Stimulated activated CD4-positive, alpha-beta T cell treated with anti-CD3 and anti-CD28 coated beads, Interleukin-1b, Interleukin-23, amount 100 ng/mL, for 24 hours (primary cell): Measurements from ENCODE around the gene MARCHF11.
A peak's percentile ranks its signal among the peaks of the same experiment; 100 is the strongest.

ENCODE experiments used
- DNase-seq, 4 experiments: peaks; one replicate each; pipeline ENCODE4 v3.0.0-alpha.2; 2020; ENCODE audit warnings: low read depth in 4 of 4, low spot score in 1 of 4

Gene MARCHF11, protein sequence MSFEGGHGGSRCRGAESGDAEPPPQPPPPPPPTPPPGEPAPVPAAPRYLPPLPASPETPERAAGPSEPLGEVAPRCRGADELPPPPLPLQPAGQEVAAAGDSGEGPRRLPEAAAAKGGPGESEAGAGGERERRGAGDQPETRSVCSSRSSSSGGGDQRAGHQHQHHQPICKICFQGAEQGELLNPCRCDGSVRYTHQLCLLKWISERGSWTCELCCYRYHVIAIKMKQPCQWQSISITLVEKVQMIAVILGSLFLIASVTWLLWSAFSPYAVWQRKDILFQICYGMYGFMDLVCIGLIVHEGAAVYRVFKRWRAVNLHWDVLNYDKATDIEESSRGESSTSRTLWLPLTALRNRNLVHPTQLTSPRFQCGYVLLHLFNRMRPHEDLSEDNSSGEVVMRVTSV

DNA sequence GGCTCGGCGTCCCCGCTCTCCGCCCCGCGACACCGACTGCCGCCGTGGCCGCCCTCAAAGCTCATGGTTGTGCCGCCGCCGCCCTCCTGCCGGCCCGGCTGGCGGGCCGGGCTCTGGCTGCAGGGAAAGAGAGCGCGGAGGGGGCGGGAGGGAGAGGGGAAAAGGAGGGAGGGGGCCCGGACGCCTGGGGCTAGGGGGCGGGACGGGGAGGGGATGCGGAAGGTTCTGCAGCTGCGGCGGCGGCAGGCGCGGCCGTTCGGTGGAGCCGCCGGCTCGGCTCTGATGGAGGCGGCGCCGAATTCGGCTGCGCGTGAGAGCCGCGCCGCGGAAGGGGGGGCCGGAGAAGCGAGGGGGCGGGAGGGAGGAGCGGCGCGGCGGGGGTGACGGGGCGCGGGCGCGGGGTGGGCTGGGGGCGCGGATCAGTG, at the start of gene MARCHF11:
MARCHF11 (minus strand) TSS at position 281 of the 425 bp plus-strand sequence; CDS start at position 65, 216 bp downstream.
- no peak for DNase-seq

DNA sequence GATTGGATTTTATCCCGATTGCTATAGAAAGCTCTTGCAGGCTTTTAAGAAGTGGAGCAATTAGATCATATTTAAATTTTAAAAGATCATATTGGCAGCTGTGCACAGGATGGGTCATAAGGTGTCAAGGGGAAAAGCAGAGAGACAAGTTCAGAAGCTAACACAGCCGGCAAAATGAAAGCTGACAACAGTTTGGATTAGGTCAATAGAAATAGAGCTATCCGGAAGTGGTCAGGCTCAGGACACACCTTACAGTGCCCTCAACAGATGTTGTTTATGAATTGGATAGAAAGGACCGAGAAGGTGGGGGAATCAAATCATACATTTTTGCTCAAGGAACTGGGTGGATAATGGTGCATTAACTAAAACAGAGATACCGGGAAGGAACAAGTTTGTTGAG, 46.3 kb upstream of the MARCHF11 start:
- no peak for DNase-seq

DNA sequence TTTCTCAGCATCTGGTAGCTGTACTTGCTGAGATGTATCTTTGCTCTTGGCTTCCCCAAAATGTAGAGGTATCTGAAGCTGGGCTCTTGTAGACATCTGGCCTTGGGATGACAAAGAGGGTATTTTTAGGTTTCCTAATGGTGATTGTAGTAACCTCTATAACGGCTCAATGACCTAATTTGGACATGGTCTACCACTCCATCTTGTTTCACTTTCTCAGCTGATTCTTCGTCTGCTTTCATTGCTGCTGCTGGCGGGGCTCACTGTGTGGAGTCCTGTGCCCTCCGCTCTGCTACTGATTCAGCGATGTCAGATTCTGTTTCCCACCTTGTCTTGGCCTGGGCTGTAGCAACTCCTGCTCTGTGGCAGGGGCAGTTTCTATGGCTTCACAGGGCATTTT, 12.7 kb upstream of the MARCHF11 start:
- DNase-seq, result no peak

DNA sequence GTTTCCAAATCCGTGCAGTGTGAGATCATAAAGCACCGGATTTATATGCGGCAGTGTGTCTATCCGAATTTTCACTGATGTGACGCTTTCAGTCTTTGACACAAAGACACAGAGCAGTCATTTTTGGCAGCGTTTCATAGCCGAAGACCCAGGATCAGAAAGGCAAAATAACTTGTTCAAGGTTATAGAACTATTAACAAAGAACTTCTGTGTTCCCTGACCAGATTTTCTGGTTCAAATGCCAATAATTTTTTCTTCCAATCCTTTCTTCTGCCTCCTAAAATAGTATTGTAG, 1.1 kb upstream of the MARCHF11 start:
- no peak for DNase-seq

DNA sequence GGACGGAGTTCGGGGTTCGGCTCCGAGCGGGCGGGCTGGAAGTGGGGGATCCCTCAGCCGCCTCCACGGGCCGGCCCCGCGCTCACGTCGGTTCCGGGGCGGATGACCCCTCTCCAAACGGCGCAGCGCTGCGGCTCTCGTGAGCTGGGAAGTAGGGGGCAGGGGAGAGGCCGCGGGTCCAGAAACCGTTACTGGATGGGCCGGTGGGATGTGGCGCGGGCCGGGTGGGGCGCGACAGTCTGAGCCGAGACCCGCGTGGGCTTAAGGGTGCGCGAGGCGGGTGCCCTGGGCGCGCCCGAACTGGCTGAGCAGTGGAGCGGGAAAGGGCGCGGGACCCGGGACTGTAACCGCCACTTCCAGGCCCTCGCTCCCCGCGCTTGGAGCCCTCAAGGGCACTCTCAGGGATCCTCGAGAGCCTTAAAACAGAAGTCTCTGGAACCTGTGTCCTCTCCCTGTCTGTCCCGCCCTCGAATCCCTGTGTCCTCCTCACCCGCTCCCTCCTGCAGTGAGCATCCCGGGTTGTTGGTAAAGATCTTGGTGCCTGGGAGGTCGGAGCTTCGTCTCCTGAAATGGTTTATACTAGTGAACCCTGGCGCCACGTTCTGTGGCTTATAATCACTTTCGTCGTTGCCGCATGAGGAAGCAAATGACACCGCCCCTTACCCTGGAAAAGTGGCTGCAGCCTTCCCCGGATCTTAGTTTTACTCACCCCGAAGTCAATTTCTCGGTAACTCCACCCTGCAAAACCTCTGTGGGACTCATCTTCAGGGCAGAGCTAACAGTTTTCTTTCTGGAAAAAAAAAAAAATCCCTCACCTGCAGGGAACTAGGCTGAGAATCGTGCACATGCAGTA, 571 bp upstream of the MARCHF11 start:
- no peak for DNase-seq

DNA sequence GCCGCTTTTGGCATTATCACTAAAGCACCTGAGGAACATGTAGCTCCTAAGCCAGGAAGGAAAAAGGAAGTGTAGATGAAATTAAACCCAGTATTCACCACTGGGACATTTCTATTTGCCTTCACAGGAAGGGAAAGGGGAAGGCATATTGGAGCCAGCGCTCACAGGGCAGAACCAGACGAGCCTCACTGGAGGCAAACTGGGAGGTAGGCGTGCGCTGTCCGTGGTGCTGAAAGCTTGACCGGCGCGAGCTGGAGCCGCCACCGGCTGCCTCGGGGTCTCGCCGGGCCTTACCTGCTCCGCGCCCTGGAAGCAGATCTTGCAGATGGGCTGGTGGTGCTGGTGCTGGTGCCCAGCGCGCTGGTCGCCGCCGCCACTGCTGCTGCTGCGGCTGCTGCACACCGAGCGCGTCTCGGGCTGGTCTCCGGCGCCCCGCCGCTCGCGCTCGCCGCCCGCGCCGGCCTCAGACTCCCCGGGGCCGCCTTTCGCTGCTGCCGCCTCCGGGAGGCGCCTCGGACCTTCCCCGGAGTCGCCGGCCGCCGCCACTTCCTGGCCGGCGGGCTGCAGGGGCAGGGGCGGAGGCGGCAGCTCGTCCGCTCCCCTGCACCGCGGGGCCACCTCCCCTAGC, 732 bp downstream of the MARCHF11 start:
- DNase-seq, result peak in 3 of 4 experiments; percentile 1 to 13 (median 10)

DNA sequence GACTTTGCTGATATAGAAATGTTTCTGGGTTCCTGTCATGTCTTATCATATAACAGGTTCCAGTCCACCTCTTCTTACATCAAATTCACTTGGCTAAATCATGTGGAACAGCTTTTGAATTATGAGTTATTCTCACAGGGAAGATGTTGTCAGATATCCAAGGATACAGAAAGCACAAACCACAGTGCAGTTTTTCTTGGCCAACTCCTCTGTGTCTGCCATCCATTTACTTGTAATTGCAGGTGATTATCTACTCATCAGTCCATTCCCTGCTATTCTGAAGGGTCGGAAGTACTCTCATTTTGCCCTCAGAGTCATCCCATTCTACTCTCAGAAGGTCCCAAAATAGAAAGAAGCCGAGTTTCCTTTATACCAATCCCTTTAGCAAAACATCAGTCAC, 10.0 kb downstream of the MARCHF11 start:
- no peak for DNase-seq

DNA sequence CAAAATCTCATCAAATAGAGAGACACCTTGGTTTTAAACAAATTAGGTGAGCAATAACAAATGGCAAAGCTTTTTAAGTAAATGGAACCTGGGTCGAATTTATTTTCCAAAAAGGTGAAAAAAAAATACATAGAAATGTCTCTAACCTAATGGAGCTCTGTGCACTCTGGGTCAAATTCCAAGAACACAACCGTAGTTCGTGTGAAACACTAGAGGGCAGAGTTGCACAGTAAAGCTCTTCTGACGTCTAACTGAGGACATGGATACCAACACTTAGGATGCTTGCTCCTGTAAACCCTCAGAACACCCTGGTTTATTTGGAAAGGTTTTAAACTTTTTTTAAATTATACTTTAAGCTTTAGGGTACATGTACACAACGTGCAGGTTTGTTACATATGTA, 18.9 kb downstream of the MARCHF11 start:
- DNase-seq, result no peak

DNA sequence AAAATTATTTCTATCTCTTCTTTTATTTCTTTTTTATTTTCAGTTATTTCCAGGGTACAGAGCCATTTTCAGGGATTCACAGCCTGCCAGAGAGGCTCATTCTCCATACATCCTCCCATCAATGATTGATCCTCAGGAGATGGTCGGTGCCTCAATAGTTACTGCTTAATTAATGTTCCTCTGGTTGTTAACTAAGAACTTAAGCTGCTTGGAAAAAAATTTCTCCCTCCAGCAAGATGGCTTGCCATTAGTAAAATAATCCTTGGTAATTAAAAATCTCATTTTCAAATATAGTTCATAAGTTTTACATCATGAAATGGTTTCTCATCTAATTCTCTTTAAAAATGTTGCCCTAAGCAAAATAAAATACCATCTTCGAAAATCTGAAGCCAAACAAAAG, 20.0 kb downstream of the MARCHF11 start:
- DNase-seq, result no peak

DNA sequence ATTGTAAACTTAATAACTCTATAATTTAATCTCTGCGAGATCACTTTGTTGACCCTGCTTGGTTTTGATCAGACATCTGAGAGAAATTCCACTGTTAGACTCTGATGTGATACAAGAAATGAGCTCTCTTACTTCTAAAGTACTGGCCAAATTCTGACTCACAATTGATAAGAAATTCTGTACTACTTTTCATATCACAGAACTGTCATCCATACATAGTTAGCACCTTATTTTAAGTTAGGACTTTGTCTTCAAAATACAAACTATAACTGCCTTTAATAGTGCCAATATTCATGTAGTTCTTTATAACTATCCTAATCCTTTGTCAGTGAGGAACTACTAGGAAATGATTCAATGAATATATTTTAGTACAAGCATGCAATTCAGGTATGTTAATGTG, 23.4 kb downstream of the MARCHF11 start:
- no peak for DNase-seq

DNA sequence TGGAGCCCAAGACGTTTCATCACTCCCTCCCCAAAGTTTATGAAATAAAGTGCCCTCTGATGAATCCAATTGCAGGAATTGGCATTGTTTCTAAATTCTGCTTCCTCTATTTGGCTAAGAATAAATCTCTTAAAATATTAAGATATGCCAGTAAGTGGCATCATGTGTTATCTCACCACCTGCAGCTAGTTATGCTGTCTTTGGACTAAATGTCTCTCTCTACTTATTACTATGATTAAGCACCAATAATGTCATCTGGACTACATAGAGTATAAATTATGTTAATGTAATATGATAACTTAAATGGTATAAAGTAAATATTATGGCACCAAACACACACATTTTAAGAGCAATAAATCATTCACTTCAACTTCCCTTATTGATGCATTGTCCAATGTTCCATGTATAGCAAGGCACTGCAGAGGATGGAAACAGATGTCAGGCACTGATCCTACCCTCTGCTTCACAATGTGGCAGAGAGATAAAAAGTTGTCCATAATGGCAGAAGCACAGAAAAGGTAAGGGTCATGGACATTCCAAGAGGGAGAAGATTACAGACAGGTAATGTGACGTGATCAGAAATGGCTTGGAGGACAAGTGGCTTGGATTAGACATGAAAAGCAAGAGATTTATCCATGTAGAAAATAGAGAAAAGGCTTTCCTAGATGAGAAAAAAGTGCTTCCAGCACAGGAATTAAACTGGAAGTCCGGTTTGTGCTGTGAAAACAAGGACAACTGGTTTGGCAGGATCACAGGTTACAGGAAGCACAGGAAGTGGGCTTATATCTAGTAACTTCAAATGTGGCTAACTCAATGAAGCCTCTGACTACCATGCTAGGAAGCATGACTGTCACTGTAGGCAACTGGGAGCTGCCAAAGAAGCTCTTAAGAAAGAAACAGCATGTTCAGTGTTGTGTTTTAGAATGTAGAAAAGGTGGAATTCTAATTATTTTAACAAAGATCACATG, 26.7 kb downstream of the MARCHF11 start:
- DNase-seq, result no peak

DNA sequence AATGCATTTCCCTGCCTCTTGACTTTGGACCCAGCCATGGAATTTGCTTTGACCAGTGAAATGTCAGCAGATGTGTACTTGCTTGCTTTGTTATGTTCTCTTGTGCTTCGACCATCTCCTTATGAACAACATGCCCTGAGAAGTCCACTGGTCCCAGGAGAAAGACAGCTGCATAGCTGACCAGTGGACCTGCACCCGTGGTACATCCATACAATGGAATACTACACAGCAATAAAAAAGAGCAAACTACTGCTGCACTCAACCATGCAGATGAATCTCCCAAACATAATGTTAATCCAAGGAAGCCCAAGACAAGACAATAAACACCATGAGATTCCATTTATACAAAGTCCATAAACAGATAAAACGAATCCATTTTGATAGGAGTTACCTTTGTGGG, 30.0 kb downstream of the MARCHF11 start:
- no peak for DNase-seq

DNA sequence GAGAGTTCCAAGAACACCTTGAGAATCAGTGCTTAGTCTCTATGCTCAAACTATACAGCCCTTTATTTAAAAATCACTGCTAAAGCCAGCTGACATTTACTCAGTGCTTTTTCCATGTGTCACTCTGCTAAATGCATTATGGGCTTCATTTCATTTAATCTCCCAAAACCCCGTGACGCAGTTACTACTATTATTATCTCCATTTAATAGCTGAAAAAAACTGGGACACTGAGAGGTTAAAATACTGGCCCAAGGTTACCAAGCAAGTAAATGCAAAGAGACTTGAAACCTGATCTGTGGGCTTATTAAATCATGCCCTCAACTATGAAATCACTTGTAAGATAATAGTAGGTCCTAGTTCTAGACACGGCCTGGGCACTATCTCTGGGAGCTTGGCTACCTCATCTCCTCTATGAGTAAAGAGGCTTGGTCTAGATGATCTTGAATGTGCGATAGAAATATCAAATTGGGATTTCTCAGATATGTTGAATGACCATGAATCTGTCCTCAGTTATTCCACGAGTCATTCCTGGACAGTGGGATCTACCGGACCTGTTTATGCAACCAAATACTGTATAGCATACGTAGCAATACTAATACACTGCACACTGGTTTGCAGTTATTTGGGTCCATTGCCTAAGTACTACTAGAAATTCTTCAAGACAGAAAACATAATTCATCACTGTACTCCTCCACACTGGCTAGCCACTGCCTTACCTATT, 32.3 kb downstream of the MARCHF11 start:
- no peak for DNase-seq

DNA sequence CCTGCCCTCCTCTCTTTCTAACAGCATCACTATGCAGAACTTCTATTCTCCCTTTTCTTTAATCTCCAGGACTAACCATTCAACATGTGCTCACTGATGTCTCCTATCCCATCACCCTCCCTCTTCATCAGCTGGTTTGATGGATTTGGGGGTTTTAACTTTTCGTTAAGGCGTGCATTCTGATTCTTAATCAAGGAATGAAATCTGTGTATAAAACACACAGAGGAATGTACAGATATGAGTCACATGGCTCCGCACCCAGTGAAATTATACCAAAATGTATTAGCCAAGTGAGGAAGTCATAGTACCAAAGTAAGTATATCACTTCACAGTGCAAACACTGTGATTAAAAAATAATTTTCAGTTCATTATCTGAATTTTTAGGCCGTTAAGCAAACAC, 35.2 kb downstream of the MARCHF11 start:
- no peak for DNase-seq

DNA sequence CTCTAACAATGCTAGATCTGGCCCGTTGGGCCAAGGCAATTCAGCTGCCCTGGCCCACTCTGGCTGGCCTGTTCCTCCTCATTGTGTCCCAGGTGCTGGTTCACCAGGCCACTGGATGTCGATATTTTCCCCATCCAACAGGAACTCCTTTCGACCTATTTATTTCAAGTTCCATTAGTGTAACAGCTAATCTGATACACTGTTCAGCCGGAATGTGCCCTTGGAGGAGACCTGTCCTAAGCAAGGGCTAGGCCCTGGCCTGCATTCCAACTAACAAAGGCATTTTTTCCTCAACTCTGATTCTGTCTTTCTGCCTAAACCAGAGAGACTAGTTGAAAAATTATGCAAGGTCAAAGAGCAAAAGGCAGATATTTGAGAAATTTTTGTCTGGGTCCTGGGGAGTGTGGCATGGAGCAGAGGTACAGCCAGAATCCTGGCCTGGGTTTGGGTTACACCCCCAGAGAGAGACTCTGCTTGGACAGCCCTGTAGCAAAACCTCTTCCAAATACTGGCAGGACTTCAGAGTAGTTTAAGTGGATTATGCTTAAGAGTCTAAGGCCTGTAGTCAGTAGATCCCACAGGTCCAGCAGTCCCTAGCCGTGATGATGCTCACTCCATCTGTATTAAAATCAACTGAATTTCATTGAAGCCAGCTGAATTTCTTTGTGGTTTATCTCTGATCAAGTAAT, 36.1 kb downstream of the MARCHF11 start:
- DNase-seq, result no peak

DNA sequence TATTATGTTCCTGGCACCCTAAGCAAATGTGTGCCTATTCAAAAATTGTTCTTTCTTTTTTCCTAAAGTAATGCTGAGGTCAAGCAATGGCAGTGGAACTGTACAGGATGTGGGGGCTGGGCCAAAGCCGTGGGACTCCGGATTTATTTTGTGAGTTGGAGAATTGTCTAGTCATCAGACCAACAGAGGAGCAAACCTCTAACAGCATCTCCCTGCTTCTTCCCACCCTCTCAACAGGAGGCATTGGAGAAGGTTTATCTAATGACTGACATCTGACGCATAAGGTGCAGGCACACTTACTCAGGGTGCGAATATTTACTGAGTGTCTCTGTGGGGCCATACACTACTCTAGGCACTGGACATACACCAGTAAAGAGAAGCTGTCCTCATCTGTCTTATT, 38.6 kb downstream of the MARCHF11 start:
- no peak for DNase-seq

DNA sequence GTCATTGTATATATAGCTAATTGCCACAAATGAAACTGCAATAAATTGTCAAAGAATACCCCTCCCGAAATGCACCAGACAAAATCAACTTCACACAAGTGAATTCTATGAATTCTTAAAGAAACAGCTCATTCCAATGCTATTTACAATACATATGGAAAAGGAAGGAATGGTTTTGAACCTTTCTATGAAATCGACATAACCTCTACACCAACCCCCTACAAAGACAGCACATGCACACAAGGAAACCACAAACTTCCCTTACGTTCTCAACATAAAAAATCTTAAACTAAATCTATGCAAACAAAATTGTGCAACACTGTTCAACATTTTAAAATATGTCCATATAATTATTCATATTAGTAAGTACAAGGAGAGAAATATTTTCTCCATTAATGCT, 39.2 kb downstream of the MARCHF11 start:
- DNase-seq, result no peak

DNA sequence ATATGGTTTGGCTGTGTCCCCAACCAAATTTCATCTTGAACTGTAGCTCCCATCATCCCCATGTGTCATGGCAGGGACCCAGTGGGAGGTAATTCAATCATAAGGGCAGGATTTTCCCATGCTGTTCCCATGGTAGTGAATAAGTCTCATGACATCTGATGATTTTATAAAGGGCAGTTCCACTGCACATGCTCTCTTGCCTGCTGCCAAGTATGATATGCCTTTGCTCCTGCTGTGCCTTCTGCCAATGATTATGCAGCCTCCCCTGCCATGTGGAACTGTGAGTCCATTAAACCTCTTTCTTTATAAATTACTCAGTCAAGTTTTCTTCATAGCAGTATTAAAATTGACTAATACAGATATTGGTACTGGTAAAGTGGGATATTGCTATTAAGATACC, 42.4 kb downstream of the MARCHF11 start:
- DNase-seq, result no peak

DNA sequence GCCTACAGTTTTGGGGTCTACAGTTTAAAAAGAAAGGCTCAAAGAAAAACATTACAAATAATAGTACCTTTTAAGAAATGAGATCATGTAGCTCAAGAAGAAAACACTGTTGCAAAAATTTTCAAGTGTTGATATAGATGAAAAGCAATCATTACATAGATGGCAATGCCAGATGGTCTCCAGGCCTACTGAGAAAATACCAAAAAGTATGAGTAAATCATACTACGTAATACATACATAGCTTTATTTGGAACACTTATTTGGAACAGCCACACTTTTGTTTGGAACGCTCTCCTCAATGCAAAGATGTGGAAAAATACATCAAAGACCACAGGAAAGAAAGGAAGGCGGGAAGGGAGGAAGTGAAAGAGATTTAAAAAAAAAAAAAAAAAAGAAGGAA, 44.1 kb downstream of the MARCHF11 start:
- no peak for DNase-seq

DNA sequence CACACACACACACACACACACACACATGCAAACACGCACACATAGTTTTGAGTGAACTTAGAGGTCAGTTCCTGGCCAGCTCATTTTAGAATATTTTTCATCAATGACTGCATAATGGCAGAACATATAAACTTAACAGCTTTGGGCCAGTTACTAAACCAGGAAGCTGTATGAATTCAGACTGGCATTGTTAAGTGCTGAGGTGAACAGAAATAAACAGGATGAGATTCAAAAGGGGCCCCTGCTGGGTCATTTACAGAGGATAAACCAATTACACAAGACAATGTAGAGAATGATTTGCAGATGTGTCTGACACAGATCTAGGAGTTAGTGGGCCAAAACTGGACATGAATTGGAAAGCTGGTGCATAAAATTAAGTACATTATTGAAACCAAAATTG, 44.6 kb downstream of the MARCHF11 start:
- no peak for DNase-seq
